ENCODE results near the gene CCDC126. TPM values are rescaled to one million over a fixed set of nuclear protein-coding genes. Genes with fewer than 3 reads are reported as not detected.

The CCDC126 gene
- total RNA-seq, 1 experiment from 2014 or later: 11.0 TPM

DNA sequence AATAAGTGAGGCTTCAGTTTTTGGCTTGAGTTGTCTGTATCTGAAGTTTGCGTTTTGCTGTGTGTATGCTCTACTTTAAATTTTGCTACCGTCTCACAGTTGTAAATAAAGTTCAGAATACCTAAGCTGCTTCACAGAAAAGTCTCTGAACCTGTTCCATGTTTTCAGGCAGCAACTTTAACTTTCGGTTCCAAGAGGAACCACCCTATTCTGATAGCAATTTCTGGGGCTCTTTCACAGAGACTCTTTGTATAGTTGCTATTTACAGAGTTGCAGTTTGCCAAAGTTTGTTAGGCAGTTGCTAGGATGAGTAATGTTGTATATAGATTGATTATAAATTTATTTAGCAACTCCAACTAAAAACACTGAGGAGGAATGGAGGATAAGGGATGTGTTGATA, 88.5 kb downstream of the CCDC126 start:
- Mint-ChIP-seq H3K4me1 (ENCODE audit: low read depth, unreplicated experiment) (peaks cover 47% of the 10 kb centered on the region), H3K9me3 (ENCODE audit: low read depth, unreplicated experiment) (no peaks in the 10 kb centered on the region), H3K4me3 (ENCODE audit: low read depth, unreplicated experiment) (peak overlapping the region; percentile 65), H3K27me3 (ENCODE audit: unreplicated experiment) (no peaks in the 10 kb centered on the region), H3K36me3 (ENCODE audit: insufficient read depth, unreplicated experiment) (peaks cover 37% of the 10 kb centered on the region), H3K27ac (ENCODE audit: unreplicated experiment) (peak overlapping the region; percentile 94)
- no TSS peak for BruUV-seq (replicated peaks)
- TF ChIP-seq, protein P1, sequence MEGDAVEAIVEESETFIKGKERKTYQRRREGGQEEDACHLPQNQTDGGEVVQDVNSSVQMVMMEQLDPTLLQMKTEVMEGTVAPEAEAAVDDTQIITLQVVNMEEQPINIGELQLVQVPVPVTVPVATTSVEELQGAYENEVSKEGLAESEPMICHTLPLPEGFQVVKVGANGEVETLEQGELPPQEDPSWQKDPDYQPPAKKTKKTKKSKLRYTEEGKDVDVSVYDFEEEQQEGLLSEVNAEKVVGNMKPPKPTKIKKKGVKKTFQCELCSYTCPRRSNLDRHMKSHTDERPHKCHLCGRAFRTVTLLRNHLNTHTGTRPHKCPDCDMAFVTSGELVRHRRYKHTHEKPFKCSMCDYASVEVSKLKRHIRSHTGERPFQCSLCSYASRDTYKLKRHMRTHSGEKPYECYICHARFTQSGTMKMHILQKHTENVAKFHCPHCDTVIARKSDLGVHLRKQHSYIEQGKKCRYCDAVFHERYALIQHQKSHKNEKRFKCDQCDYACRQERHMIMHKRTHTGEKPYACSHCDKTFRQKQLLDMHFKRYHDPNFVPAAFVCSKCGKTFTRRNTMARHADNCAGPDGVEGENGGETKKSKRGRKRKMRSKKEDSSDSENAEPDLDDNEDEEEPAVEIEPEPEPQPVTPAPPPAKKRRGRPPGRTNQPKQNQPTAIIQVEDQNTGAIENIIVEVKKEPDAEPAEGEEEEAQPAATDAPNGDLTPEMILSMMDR (IDR thresholded peaks at IDR 0.05; ENCODE audit: unreplicated experiment): no peak
- CTCF ChIA-PET: interaction anchor here (0.8 to 1.1 kb wide), 2 partner anchors 11 to 18 kb away, joined by 3 to 4 read pairs; no protein-coding TSS in a partner anchor
- DNase-seq: peak; percentile 41
- intact Hi-C loops (cut with micrococcal nuclease; ENCODE audit: unreplicated experiment): loop anchor here (2.0 kb wide), 1 partner anchor 23 kb away; no protein-coding TSS in a partner anchor

GRCh38 chr7:23687011-23687410, 89.8 kb downstream of the CCDC126 start:
- Mint-ChIP-seq H3K4me1 (ENCODE audit: low read depth, unreplicated experiment) (peaks cover 47% of the 10 kb centered on the region), H3K4me3 (ENCODE audit: low read depth, unreplicated experiment) (no peak overlapping the region), H3K36me3 (ENCODE audit: insufficient read depth, unreplicated experiment) (peaks cover 30% of the 10 kb centered on the region), H3K9me3 (ENCODE audit: low read depth, unreplicated experiment) (no peaks in the 10 kb centered on the region), H3K27me3 (ENCODE audit: unreplicated experiment) (no peaks in the 10 kb centered on the region), H3K27ac (ENCODE audit: unreplicated experiment) (peak overlapping the region; percentile 87)
- CTCF ChIA-PET: interaction anchor here (0.7 to 1.7 kb wide), 8 partner anchors 10 to 1773 kb away, joined by 3 to 8 read pairs (median 4); no protein-coding TSS in a partner anchor
- DNase-seq: peak; percentile 43
- intact Hi-C loops (cut with micrococcal nuclease; ENCODE audit: unreplicated experiment): loop anchor here (2.0 kb wide), 1 partner anchor 22 kb away; no protein-coding TSS in a partner anchor
- no TSS peak for BruUV-seq (replicated peaks)
- TF ChIP-seq, protein P1 (IDR thresholded peaks at IDR 0.05; ENCODE audit: unreplicated experiment): no peak

- TF ChIP-seq, protein P1 (IDR thresholded peaks at IDR 0.05; ENCODE audit: unreplicated experiment): no peak
- peaks cover 31% of the 10 kb centered on the region for H3K4me1 Mint-ChIP-seq (ENCODE audit: low read depth, unreplicated experiment)
- CTCF ChIA-PET: no interaction called here
- H3K27ac Mint-ChIP-seq (ENCODE audit: unreplicated experiment): no peak overlapping the region
- no peak overlapping the region for H3K4me3 Mint-ChIP-seq (ENCODE audit: low read depth, unreplicated experiment)
- no TSS peak for BruUV-seq (replicated peaks)
- no peak for DNase-seq
- intact Hi-C loops (cut with micrococcal nuclease; ENCODE audit: unreplicated experiment): no loop called here
- no peaks in the 10 kb centered on the region for H3K27me3 Mint-ChIP-seq (ENCODE audit: unreplicated experiment)
- H3K9me3 Mint-ChIP-seq (ENCODE audit: low read depth, unreplicated experiment): no peaks in the 10 kb centered on the region
- peaks cover 38% of the 10 kb centered on the region for H3K36me3 Mint-ChIP-seq (ENCODE audit: insufficient read depth, unreplicated experiment)
Observed at GRCh38 chr7:23689165-23689564, 92.0 kb downstream of the CCDC126 start.

GRCh38 chr7:23691320-23691719, 94.1 kb downstream of the CCDC126 start:
- Mint-ChIP-seq H3K36me3 (ENCODE audit: insufficient read depth, unreplicated experiment) (peaks cover 30% of the 10 kb centered on the region), H3K27me3 (ENCODE audit: unreplicated experiment) (no peaks in the 10 kb centered on the region)
- DNase-seq: no peak

More at GRCh38 chr7:23691320-23691719, 94.1 kb downstream of the CCDC126 start:
- no peaks in the 10 kb centered on the region for H3K9me3 Mint-ChIP-seq (ENCODE audit: low read depth, unreplicated experiment)
- intact Hi-C loops (cut with micrococcal nuclease; ENCODE audit: unreplicated experiment): no loop called here
- CTCF ChIA-PET: no interaction called here
- no peak overlapping the region for H3K4me3 Mint-ChIP-seq (ENCODE audit: low read depth, unreplicated experiment)
- peaks cover 14% of the 10 kb centered on the region for H3K4me1 Mint-ChIP-seq (ENCODE audit: low read depth, unreplicated experiment)
- TF ChIP-seq, protein P1 (IDR thresholded peaks at IDR 0.05; ENCODE audit: unreplicated experiment): no peak
- no peak overlapping the region for H3K27ac Mint-ChIP-seq (ENCODE audit: unreplicated experiment)
- BruUV-seq (replicated peaks): no TSS peak
